Measurements from ENCODE around the gene SRD5A1.

SRD5A1 gene

DNA sequence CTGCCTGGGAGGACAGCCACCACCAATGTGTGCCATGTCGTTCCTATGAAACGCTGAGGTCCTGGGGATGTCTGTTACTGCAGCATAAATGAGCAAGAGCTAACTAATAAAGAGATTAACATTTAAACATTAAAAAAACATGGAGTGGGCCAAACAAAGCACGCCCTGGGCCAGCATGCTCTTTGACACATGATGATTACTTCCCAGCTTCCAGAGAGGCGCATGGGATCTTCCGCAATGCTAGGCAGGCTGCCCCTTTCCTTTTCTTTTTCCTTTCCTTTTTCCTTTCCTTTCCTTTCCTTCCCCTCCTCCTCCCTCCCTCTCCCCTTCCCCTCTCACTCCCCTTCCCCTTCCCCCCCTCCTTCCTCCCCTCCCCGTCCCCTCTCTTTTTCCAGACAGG, 69.4 kb downstream of the SRD5A1 start:
- Histone ChIP-seq H3K79me2 (ENCODE audit: insufficient read depth, low read depth) (no peaks in the 10 kb centered on the region), H3K27ac (no peak overlapping the region), H3K4me1 (ENCODE audit: low read depth, poor library complexity, severe bottlenecking) (no peaks in the 10 kb centered on the region), H3K4me3 (IDR thresholded peaks at IDR 0.05; ENCODE audit: insufficient read depth, low read depth, low read length) (no peak overlapping the region), H3K4me2 (no peak overlapping the region), H3K9ac (no peak overlapping the region), H3K27me3 (ENCODE audit: insufficient read depth, low read depth) (no peaks in the 10 kb centered on the region), H3K36me3 (ENCODE audit: insufficient read depth) (no peaks in the 10 kb centered on the region), H2AFZ (ENCODE audit: low read depth) (no peak overlapping the region), H4K20me1 (ENCODE audit: insufficient read depth) (no peaks in the 10 kb centered on the region)
- TF ChIP-seq, protein P1, sequence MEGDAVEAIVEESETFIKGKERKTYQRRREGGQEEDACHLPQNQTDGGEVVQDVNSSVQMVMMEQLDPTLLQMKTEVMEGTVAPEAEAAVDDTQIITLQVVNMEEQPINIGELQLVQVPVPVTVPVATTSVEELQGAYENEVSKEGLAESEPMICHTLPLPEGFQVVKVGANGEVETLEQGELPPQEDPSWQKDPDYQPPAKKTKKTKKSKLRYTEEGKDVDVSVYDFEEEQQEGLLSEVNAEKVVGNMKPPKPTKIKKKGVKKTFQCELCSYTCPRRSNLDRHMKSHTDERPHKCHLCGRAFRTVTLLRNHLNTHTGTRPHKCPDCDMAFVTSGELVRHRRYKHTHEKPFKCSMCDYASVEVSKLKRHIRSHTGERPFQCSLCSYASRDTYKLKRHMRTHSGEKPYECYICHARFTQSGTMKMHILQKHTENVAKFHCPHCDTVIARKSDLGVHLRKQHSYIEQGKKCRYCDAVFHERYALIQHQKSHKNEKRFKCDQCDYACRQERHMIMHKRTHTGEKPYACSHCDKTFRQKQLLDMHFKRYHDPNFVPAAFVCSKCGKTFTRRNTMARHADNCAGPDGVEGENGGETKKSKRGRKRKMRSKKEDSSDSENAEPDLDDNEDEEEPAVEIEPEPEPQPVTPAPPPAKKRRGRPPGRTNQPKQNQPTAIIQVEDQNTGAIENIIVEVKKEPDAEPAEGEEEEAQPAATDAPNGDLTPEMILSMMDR (conservative IDR thresholded peaks at IDR 0.05; ENCODE audit: low read depth, low read length) = no peak

DNA sequence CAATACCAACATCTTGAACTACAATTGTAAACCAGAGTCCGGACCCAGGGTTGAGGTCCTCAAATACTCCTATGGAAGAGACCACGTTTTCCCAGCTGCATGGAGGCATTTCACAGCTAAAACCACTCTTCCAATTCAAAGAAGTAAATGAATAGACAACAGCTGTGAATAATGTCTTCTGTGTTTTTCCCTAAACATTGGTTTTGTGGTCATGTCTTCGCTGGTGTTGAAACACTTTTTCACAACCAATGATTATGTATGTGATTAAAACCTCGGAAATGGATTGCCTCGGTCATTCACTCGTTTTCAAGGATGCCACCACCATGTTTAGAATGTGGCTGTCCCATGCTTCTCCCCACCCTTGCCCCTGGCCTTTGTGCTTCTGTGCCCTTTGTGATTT, 70.6 kb downstream of the SRD5A1 start:
- Histone ChIP-seq H3K27me3 (ENCODE audit: insufficient read depth, low read depth) (no peaks in the 10 kb centered on the region), H3K36me3 (ENCODE audit: insufficient read depth) (no peaks in the 10 kb centered on the region), H3K4me1 (ENCODE audit: low read depth, poor library complexity, severe bottlenecking) (peaks cover 4% of the 10 kb centered on the region), H2AFZ (ENCODE audit: low read depth) (no peak overlapping the region), H4K20me1 (ENCODE audit: insufficient read depth) (no peaks in the 10 kb centered on the region), H3K79me2 (ENCODE audit: insufficient read depth, low read depth) (no peaks in the 10 kb centered on the region), H3K27ac (no peak overlapping the region), H3K4me3 (IDR thresholded peaks at IDR 0.05; ENCODE audit: insufficient read depth, low read depth, low read length) (no peak overlapping the region), H3K4me2 (no peak overlapping the region), H3K9ac (no peak overlapping the region)
- TF ChIP-seq, protein P1 (conservative IDR thresholded peaks at IDR 0.05; ENCODE audit: low read depth, low read length) = no peak

DNA sequence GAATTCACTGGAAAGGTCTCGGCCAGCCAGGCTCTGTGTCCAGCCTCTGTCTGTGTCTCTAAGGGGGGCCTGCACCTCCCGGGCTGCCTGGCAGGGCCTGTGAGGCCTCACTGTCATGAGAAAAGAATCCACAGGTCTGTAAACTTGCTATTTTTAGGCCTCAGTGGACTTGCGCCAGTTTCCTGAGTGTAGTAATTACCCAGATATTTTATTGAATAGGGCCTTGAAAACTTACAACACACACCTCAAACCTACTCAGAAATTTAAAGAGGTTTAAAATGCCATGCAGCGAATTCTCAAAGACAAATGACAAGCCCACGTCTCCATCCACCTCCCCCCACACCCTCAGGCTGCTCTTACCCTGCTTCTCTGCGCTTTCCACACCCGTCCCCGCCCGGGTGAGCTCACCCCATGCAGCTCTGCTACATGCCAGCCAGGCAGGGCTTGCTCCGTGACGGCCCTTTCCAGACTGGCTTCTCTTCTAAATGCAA, 71.2 kb downstream of the SRD5A1 start:
- no peaks in the 10 kb centered on the region for H3K79me2 ChIP-seq (ENCODE audit: insufficient read depth, low read depth)
- H3K4me3 ChIP-seq (IDR thresholded peaks at IDR 0.05; ENCODE audit: insufficient read depth, low read depth, low read length) = no peak overlapping the region
- H3K36me3 ChIP-seq (ENCODE audit: insufficient read depth) = no peaks in the 10 kb centered on the region
- no peaks in the 10 kb centered on the region for H3K27me3 ChIP-seq (ENCODE audit: insufficient read depth, low read depth)
- no peak overlapping the region for H2AFZ ChIP-seq (ENCODE audit: low read depth)
- no peak overlapping the region for H3K9ac ChIP-seq
- no peak overlapping the region for H3K27ac ChIP-seq
- H3K4me2 ChIP-seq = no peak overlapping the region
- TF ChIP-seq, protein P1 (conservative IDR thresholded peaks at IDR 0.05; ENCODE audit: low read depth, low read length) = no peak
- no peaks in the 10 kb centered on the region for H4K20me1 ChIP-seq (ENCODE audit: insufficient read depth)
- H3K4me1 ChIP-seq (ENCODE audit: low read depth, poor library complexity, severe bottlenecking) = peaks cover 10% of the 10 kb centered on the region

DNA sequence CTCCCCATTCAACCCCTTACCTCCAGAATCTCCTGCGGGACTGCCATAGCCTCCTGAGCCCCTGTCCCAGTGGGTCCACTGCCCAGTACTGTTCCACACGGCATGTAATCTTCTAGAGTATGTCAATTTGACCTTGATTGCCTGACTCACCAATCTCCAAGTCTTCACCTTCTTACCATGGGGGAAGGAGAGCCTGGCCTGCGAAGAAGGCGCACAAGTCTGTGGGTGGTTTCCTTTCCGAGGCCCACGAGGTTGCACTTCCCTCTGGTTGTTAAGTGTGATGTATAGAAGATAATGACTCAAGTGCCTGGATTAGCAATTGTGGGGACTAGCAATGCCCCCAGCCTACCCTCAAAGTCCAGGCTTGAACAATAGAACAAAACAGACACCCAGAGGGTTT, 71.8 kb downstream of the SRD5A1 start:
- no peak overlapping the region for H3K27ac ChIP-seq
- H2AFZ ChIP-seq (ENCODE audit: low read depth) = no peak overlapping the region
- TF ChIP-seq, protein P1 (conservative IDR thresholded peaks at IDR 0.05; ENCODE audit: low read depth, low read length) = no peak
- H3K27me3 ChIP-seq (ENCODE audit: insufficient read depth, low read depth) = no peaks in the 10 kb centered on the region
- no peak overlapping the region for H3K4me3 ChIP-seq (IDR thresholded peaks at IDR 0.05; ENCODE audit: insufficient read depth, low read depth, low read length)
- no peaks in the 10 kb centered on the region for H3K79me2 ChIP-seq (ENCODE audit: insufficient read depth, low read depth)
- H3K4me1 ChIP-seq (ENCODE audit: low read depth, poor library complexity, severe bottlenecking) = peaks cover 10% of the 10 kb centered on the region
- no peaks in the 10 kb centered on the region for H4K20me1 ChIP-seq (ENCODE audit: insufficient read depth)
- no peak overlapping the region for H3K4me2 ChIP-seq
- H3K9ac ChIP-seq = no peak overlapping the region
- H3K36me3 ChIP-seq (ENCODE audit: insufficient read depth) = no peaks in the 10 kb centered on the region
